ENCODE measurements around the gene PYY.
"Not testable (repeated sequence)": the region's sequence is repeated elsewhere in the genome, so short reads cannot be mapped to it uniquely, and the experiment has no call there.

The PYY gene

DNA sequence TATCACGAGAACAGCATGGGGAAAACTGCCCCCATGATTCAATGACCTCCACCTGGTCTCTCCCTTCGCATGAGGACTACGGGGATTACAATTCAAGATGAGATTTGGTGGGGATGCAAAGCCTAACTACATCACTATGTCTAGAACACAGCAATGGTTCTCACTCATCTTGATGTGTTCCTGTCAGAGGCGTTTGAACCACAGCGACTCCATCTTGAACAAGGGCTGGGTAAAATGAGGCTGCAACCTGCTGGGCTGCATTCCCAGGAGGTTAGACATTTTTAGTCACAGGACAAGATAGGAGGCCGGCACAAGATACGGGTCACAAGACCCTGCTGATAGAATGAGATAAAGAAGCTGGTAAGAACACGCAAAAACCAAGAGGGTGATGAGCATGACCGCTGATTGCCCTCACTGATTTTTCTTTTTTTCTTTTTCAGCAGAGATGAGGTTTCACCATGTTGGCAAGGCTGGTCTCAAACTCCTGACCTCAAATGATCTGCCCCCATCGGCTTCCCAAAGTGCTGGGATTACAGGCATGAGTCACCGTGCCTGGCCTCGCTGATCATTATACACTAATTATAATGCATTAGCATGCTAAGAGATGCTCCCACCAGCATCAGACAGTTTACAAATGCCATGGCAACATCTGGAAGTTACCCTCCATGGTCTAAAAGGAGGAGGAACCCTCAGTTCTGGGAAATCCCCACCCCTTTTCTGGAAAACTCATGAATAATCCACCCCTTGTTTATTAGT, 8.5 kb downstream of the PYY start:
- no peak for DNase-seq (ENCODE audit: low read depth in 3 of 3)

- DNase-seq (ENCODE audit: low read depth in 3 of 3), result no peak
Observed at GRCh38 chr17:43942051-43942685, 11.6 kb downstream of the PYY start, which contains the start of gene PPY. Gene PPY, minus strand, starts transcription at chr17:43942476. Its CDS starts 822 bp downstream, at chr17:43941654.

DNA sequence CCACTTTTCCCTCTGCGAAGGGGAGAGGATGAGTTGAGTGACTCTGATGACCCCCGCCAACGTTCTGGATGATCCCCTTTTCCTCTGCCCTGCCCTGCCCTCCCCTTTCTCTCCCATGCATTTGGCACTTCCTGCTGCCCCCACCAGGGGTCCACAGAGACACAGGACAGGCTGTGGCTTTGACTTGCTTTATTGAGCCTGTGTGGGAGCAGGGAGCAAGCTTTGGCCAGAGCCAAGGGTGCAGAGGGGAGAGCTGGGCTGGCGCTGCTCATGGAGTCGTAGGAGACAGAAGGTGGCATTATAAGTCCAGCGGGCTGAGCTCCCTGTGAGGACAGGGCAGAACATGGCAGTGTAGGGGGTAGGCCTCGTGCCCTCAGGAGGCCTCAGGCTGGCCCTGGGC, 13.1 kb downstream of the PYY start:
- no peak for DNase-seq (ENCODE audit: low read depth in 3 of 3)

DNA sequence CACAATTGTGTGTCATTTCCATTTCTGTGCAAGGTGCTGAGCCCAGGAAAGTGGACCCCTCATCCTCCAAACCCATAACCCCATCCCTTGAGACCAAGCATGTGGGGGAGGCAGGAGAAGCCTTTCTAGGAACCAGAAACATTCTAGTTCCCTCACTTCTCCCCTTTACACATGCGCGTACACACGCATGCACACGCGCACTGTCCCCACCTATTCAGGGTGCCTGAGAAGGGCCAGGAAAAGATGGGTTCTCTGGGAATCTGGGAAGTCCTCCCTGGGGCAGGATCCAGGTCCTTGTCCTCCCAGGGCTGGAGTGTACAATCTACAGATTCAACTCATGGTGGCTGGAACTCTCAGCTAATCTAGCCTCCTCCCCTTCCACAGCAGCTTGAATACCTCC, 13.9 kb downstream of the PYY start:
- DNase-seq (ENCODE audit: low read depth in 3 of 3), result no peak

GRCh38 chr17:43939452-43939851, 14.3 kb downstream of the PYY start:
- not testable (repeated sequence) for DNase-seq (ENCODE audit: low read depth in 3 of 3)

DNA sequence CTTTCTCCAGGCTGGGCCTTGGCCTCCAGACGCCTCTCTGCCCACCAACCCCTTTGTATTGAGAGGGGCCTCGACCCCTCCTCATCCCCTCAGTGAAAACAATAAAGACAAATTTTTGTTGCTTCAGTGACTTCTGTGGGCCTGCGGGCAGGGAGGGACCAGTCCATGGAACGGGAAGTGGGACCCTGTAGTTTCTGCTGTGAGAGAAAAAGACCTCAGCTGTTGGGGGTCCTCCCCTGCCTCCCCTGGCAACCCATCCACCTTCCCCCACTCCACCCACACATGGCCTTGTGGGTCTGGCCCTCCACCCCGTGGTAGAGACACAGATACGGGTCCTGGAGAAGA, 14.9 kb downstream of the PYY start:
- no peak for DNase-seq (ENCODE audit: low read depth in 3 of 3)

DNA sequence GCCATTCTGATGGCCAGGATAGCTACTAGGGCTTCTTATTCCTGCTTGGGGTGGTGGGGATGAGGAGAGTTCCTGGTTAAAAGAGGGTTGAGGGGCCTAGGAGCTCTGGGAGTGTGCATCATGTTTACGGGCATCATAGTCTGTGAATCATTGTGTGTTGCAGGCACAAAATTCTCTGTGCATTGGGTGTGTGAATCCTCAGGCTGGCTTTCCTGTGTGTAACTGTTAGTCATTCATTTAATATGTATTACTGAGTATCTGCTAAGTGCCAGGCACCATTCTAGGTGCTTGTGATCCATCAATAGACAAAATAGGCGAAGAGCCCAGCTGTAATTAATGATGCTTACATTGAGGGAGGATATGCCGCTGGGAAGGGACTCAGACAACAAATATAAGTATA, 17.3 kb downstream of the PYY start:
- no peak for DNase-seq (ENCODE audit: low read depth in 3 of 3)

DNA sequence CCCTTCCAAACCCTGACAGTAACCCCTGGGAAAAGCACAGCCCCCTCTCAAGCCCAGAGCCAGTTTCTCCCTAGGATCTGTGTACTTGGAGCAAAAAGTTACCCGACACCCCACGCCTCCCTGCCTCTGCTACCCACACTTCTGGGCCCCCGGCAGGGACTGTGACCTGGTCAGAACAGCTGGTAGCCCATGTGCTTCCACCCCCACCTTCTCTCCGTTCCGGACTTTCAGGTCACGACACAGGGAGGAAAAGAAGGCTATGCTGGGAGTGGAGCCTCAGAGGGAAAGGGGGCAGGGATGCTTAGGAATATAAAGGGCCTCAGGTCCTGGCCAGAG, 17.8 kb downstream of the PYY start:
- DNase-seq (ENCODE audit: low read depth in 3 of 3), result no peak

DNA sequence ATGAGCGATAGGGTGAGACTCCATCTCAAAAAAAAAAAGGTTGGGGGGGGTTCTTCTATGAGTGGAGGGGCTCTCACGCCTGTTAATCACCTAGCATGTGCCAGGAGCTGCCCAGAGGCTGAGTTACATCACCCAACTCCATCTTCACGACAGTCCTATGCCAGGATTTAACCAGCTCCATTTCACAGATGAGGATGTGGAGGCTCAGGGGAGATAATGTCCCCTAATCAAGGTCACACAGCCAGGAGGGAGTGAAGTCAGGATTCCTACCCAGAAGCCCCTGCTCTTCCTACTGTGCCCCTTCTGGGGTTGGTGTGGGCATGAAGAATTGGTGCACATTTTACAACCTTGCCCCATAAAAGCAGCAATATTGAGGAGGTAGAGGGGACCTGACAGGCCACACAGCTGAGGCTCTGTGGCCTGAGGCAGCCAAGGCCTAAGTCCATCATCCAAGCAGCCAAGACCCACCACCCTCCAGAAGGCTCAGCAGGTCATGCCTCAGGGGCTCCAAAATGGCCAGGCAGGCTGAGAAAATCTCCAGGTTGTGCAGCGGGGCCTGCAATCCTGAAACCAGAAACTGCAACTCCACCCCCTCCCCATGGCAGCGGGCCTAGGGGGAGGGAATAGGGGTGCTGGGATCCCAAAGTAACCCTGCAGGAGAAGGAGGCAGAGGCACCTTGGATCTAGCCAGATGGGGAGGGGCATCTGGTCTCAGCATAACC, 18.4 kb downstream of the PYY start:
- DNase-seq (ENCODE audit: low read depth in 3 of 3), result no peak

GRCh38 chr17:43932923-43933322, 20.8 kb downstream of the PYY start:
- no peak for DNase-seq (ENCODE audit: low read depth in 3 of 3)

DNA sequence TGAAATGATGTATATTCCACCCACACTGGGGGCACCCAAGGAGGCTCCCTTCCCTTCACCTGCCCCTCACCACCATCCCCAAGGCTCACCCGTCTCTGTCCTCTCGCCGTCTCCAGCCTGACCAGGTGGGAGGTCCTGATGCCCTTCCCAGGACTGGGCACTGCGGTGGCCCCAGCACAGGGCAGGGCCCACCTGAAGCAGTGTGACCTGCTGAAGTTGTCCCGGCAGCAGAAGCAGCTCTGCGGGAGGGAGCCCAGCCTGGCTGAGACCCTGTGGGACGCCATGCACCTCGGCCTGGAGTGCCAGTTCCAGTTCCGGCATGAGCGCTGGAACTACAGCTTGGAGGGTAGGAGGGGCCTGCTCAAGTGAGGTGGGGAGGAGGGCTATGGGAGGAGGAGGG, 21.4 kb downstream of the PYY start:
- no peak for DNase-seq (ENCODE audit: low read depth in 3 of 3)

DNA sequence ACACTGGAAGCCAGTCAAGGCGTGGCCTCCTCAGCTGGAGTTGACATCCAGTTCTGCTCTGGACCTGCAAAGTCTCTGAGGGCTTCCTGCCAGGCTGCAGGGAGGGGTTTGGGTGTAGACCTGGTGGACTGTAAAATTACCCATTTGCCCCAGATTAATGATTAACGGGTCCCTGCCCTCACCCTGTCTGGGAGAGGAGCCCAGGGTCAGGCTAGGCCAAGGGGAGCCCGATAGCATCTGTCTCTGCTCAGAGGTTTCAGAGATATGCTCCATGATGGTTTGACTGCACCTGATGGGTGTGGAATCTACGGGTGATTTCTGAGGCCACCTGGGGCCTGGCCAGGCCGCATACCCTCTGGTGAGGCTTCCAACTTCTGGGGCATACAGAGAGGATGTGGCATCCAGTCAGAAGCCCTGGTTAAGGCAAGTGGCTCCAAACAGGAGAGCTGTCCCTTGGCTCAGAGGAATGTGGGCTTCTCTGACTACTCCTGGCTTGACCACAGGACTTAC, 22.6 kb downstream of the PYY start:
- DNase-seq (ENCODE audit: low read depth in 3 of 3), result no peak

DNA sequence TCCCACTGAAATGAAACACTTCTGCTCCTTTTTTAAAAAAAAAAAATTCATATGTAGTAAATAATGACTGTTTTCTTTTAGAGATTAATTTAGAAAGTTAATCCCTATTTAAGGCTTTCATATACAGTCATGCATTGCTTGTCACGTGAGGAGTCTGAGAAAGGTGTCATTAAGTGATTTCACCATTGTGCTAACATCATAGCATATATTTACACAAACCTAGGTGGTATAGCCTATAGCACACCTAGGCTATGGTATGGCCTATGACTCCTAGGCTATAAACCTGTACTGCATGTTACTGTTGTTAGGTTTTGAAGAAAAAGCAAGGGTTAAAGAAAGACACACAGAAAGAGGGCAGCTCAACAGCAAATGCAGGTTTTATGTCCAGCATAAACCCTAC, 25.1 kb downstream of the PYY start:
- DNase-seq (ENCODE audit: low read depth in 3 of 3), result no peak

DNA sequence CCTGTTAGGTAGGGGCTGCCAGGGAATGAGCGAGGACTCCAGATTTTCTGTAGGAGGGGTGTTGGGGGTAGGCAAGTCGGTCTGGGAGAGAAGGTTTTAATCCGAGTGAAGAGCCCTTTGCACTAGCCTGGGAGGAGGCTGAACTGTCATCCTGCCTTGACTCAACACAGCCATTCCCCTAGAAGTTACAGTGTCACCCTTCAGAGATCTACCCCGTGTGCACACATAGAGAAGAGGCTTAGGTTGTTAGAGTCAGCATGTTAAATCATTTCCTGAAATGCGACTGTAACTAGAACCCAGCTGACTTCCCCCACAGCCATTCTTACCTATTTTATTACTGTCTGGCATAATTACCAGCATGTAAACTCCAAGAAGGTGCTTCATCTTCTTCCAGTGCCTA, 25.8 kb downstream of the PYY start:
- not testable (repeated sequence) for DNase-seq (ENCODE audit: low read depth in 3 of 3)

DNA sequence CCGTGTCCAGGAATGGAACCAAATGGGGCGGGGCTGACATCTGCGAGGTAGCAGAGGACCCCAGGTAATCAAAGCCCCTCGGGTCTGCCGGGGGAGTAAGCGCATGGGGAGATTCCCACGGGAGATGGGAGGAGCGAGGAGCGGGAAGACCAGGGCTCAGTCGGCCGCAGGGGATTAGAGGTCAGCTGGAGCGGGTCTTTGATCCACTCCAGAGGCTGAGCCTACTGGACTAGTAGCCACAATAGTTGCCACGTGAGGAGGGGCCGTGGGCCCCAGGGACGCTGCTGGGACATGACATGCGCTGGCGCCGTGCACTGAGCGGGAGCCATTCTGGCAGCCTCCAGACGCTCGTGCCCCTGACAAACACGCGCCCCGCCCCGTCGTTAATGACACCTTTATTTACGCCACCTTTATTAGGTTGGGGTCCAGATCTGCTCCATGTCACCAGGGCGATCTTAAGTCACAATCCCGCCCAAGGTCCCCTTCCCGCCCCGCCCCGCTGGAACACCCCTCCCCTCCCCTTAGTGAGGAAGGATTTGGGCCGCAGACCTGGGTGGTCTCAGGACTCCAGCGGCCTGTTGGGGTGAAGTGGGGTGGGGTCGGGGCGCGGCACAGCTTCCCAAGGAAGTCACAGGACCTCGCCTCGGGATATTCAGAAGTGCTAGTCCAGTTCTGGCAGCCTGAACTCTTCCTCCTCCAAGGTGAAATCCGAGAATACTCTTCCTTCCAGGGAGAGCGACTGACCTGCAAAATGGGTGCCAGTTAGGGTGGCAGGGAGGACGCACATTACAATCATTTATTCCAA, 26.5 kb downstream of the PYY start:
- no peak for DNase-seq (ENCODE audit: low read depth in 3 of 3)

DNA sequence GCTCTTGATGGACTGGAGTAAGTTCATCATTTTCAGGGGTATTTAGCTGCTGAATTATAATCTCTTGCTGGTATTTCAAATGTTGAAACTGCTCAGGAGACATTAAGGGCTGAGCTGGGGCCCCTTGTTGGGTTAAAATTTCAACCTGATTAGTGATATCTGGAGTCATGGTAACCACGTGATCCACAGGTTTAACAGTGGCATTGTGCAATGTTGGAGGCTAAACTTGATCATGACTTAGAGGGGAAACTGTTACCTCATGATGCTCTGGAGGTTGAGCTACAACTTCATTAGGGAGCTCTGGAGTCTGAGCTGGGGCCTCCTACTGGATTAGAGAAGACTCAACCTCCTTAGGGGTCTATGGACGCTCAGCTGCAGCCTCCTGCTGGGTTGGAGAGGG, 29.2 kb downstream of the PYY start:
- DNase-seq (ENCODE audit: low read depth in 3 of 3), result no peak

DNA sequence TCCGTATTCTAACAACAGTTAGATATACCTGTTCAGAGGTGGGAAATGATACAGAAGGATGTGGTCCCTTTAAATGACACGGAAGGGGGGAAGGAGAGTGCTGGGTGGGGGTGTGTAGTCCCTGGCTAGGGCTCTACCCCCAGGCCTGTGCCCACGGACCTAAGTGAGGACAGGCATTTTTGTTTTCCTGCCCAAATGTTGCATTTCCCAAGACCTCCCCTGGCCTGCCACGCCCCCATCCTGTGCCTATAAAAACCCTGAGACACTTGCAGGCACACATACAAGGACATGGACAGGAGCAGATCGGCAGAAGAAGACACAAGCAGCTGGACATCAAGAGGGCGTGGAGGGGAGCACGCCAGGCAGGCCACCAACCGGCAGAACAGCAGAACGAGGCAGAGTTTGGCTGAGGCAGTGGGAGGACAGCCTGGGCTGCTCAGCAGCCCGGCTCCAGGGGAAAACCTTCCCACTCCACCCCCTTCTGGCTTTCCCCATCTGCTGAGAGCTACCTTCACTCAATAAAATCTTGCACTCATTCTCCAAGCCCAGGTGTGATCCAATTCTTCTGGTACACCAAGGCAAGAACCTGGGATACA, 33.1 kb downstream of the PYY start:
- DNase-seq (ENCODE audit: low read depth in 3 of 3), result no peak

- DNase-seq (ENCODE audit: low read depth in 3 of 3), result no peak
Observed at GRCh38 chr17:43918026-43918389, 35.7 kb downstream of the PYY start.

DNA sequence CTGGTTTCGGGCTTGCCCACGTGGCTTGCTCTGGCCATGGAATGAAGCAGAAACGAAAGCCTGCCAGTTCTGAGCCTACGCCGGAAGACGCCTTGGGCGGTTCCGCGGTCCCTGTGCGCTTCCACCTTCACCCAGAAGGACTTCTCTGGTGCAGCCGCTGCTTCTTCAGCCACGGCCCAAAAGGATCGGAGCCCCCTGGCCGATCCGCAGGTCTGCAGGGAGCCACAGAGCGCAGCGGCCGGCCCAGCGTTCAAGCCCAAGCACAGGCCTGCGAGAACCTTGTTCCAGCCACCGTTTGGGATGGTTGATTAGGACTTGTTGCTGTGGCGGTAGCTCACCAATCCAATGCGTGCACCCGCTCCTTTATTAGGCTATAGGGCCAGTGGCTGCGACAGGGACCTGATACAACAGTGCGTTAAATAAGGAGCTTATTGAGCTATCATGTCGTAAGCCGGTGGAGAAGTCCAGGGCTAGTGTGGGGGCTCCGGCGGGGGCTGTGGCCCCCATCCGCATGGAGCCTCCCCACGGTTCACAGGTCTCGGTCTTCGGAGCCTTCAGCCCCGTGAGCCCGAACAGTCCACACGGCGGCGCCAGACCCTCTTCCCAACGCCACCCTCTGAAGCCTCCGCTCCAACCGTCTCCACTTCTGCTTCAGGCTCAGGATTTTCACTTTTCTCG, 36.3 kb downstream of the PYY start:
- DNase-seq (ENCODE audit: low read depth in 3 of 3), result no peak

GRCh38 chr17:43917016-43917347, 36.8 kb downstream of the PYY start:
- no peak for DNase-seq (ENCODE audit: low read depth in 3 of 3)

GRCh38 chr17:43916385-43916784, 37.4 kb downstream of the PYY start:
- no peak for DNase-seq (ENCODE audit: low read depth in 3 of 3)
